ENCODE measurements around the gene MTUS2.

Gene MTUS2

GRCh38 chr13:29402166-29402636 is 582.1 kb downstream of the MTUS2 start:
- DNase-seq (ENCODE audit: low read depth), result no peak

- no peak for DNase-seq (ENCODE audit: low read depth)
These were observed 585.3 kb downstream of the MTUS2 start for GRCh38 chr13:29405401-29405800.

GRCh38 chr13:29411481-29411880 is 591.3 kb downstream of the MTUS2 start:
- peak; percentile 24 for DNase-seq (ENCODE audit: low read depth)

- no peak for DNase-seq (ENCODE audit: low read depth)
These were observed 597.9 kb downstream of the MTUS2 start for GRCh38 chr13:29418026-29418425.

GRCh38 chr13:29421118-29421517 is 601.0 kb downstream of the MTUS2 start:
- no peak for DNase-seq (ENCODE audit: low read depth)

GRCh38 chr13:29422015-29422414 is 601.9 kb downstream of the MTUS2 start:
- DNase-seq (ENCODE audit: low read depth), result no peak

GRCh38 chr13:29423050-29423449 is 602.9 kb downstream of the MTUS2 start:
- no peak for DNase-seq (ENCODE audit: low read depth)

GRCh38 chr13:29427937-29428309 is 607.8 kb downstream of the MTUS2 start:
- DNase-seq (ENCODE audit: low read depth), result no peak

- no peak for DNase-seq (ENCODE audit: low read depth)
These were observed 608.4 kb downstream of the MTUS2 start for GRCh38 chr13:29428310-29429181.

GRCh38 chr13:29429286-29429900 is 609.3 kb downstream of the MTUS2 start:
- no peak for DNase-seq (ENCODE audit: low read depth)

GRCh38 chr13:29434217-29434945 is 614.2 kb downstream of the MTUS2 start:
- DNase-seq (ENCODE audit: low read depth), result no peak

GRCh38 chr13:29435125-29435911 is 615.2 kb downstream of the MTUS2 start:
- DNase-seq (ENCODE audit: low read depth), result peak; percentile 73

GRCh38 chr13:29436291-29436690 is 616.2 kb downstream of the MTUS2 start:
- DNase-seq (ENCODE audit: low read depth), result no peak

GRCh38 chr13:29436721-29437280 is 616.7 kb downstream of the MTUS2 start:
- no peak for DNase-seq (ENCODE audit: low read depth)

- DNase-seq (ENCODE audit: low read depth), result no peak
These were observed 618.6 kb downstream of the MTUS2 start for GRCh38 chr13:29438769-29439168.

GRCh38 chr13:29439601-29440388 is 619.7 kb downstream of the MTUS2 start:
- DNase-seq (ENCODE audit: low read depth), result no peak

GRCh38 chr13:29441306-29441705 is 621.2 kb downstream of the MTUS2 start:
- no peak for DNase-seq (ENCODE audit: low read depth)

- no peak for DNase-seq (ENCODE audit: low read depth)
These were observed 625.9 kb downstream of the MTUS2 start for GRCh38 chr13:29446016-29446415.

- DNase-seq (ENCODE audit: low read depth), result no peak
These were observed 628.0 kb downstream of the MTUS2 start for GRCh38 chr13:29448174-29448573.

GRCh38 chr13:29449726-29450125 is 629.6 kb downstream of the MTUS2 start:
- DNase-seq (ENCODE audit: low read depth), result no peak

- no peak for DNase-seq (ENCODE audit: low read depth)
These were observed 631.8 kb downstream of the MTUS2 start for GRCh38 chr13:29451976-29452375.
